ENCODE results near the gene ZFAND6.

ZFAND6 gene

GRCh38 chr15:80167936-80168335, 108.5 kb downstream of the ZFAND6 start:
- TF ChIP-seq, protein P1, sequence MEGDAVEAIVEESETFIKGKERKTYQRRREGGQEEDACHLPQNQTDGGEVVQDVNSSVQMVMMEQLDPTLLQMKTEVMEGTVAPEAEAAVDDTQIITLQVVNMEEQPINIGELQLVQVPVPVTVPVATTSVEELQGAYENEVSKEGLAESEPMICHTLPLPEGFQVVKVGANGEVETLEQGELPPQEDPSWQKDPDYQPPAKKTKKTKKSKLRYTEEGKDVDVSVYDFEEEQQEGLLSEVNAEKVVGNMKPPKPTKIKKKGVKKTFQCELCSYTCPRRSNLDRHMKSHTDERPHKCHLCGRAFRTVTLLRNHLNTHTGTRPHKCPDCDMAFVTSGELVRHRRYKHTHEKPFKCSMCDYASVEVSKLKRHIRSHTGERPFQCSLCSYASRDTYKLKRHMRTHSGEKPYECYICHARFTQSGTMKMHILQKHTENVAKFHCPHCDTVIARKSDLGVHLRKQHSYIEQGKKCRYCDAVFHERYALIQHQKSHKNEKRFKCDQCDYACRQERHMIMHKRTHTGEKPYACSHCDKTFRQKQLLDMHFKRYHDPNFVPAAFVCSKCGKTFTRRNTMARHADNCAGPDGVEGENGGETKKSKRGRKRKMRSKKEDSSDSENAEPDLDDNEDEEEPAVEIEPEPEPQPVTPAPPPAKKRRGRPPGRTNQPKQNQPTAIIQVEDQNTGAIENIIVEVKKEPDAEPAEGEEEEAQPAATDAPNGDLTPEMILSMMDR (conservative IDR thresholded peaks at IDR 0.05), result no peak
- no peak overlapping the region for H3K27ac ChIP-seq

DNA sequence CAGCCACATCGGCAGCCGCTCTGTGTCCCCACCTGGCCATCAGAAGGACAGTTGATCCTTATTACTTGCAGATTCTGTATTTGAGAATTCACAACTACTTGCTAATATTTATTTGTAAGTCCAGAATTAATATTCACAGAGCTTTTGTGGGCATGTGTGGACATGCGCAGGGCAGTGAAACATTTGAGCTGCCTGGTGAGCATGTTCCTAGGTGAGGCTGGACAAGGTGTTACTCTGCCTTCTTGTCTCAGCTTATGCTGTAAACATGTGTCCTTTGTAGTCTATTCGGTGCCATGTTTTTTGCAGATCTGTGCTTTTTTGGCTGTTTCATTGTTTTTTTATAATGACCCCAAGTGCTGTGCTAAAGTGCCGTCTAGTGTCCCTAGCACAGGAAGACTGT, 108.9 kb downstream of the ZFAND6 start:
- no peak overlapping the region for H3K27ac ChIP-seq
- TF ChIP-seq, protein P1 (conservative IDR thresholded peaks at IDR 0.05), result no peak

DNA sequence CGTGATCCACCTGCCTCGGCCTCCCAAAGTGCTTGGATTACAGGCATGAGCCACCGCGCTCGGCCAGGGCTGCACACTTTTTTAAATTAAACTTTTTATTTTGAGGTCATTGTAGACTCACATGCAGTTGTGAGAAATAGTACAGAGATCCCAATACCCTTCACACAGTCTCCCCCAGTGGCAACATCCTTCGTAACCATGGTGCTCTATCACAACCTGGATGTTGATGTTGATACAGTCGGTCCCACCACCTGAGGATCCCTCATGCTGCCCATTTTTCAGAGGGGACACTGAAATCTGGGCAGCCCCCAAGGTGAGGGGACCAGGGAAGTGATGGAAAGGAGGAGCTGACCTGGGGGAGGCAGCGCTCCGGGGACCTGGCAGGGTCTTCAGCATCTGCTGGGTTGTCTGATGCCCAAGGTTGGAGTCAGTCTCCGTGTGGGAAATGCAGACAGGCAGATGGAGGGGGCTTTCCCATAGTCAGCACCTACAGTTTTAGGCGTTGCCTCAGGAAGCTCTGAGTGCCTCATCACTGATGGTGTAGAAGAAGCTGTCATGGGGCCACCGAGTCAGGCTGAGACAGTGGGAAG, 110.4 kb downstream of the ZFAND6 start:
- TF ChIP-seq, protein P1 (conservative IDR thresholded peaks at IDR 0.05), result no peak
- no peak overlapping the region for H3K27ac ChIP-seq

GRCh38 chr15:80170596-80170995, 111.1 kb downstream of the ZFAND6 start:
- TF ChIP-seq, protein P1 (conservative IDR thresholded peaks at IDR 0.05), result no peak
- H3K27ac ChIP-seq, result no peak overlapping the region

- no peak overlapping the region for H3K27ac ChIP-seq
- TF ChIP-seq, protein P1 (conservative IDR thresholded peaks at IDR 0.05), result no peak
Measured at GRCh38 chr15:80171787-80172186, 112.3 kb downstream of the ZFAND6 start.

DNA sequence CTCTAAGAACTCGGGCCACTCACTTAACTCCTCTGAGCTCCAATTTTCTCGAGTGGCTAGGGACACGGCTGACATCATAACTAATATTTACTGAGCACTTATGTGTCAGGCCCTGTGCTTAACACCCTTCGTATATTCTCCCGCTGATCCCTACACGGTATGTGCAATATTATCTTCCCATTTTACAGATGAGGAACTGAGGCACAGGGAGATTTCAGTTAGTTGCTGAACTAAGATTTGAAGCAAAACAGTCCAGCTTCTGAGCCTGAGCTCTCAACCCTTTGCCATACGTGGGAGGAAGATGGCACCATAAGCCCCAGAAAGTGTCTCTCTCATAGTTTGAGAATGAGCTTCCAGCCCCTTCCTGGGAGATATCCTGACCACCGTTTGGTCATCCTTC, 112.9 kb downstream of the ZFAND6 start:
- TF ChIP-seq, protein P1 (conservative IDR thresholded peaks at IDR 0.05), result no peak
- no peak overlapping the region for H3K27ac ChIP-seq

- H3K27ac ChIP-seq, result no peak overlapping the region; the same call in 1 of the 2 replicates
- TF ChIP-seq, protein P1 (conservative IDR thresholded peaks at IDR 0.05), result peak; percentile 92
Measured at GRCh38 chr15:80173022-80173759, 113.7 kb downstream of the ZFAND6 start.
